ENCODE measurements around the gene NDUFB7. TPM values are rescaled to one million over a fixed set of nuclear protein-coding genes. Genes with fewer than 3 reads are reported as not detected.
A peak's percentile ranks its signal among the peaks of the same experiment; 100 is the strongest.
"Not testable (repeated sequence)": the region's sequence is repeated elsewhere in the genome, so short reads cannot be mapped to it uniquely, and the experiment has no call there.

NDUFB7 gene
- total RNA-seq, 1 donor from 2014 or later, result 529 TPM

- DNase-seq (ENCODE audit: missing footprints) (no peak), ATAC-seq (no peak)
- intact Hi-C loops (cut with DNase I), result no loop called here
These were observed 5.4 kb upstream of the NDUFB7 start for GRCh38 chr19:14577264-14577663.

GRCh38 chr19:14576363-14576762, 4.5 kb upstream of the NDUFB7 start:
- intact Hi-C loops (cut with DNase I), result no loop called here
- ATAC-seq, result no peak

GRCh38 chr19:14575428-14575980, 3.6 kb upstream of the NDUFB7 start:
- no peak for ATAC-seq
- intact Hi-C loops (cut with DNase I), result loop anchor here (2.0 kb wide), 1 partner anchor 313 kb away; no protein-coding TSS in a partner anchor
- DNase-seq (ENCODE audit: missing footprints), result no peak

More at GRCh38 chr19:14576363-14576762, 4.5 kb upstream of the NDUFB7 start:
- DNase-seq (ENCODE audit: missing footprints), result no peak

- no peak for ATAC-seq
- intact Hi-C loops (cut with DNase I), result loop anchor here (5.0 kb wide), 1 partner anchor 54 kb away; the partner anchor contains the start of gene DNAJB1
- DNase-seq (ENCODE audit: missing footprints), result no peak
These were observed 870 bp downstream of the NDUFB7 start for GRCh38 chr19:14570864-14571527.

GRCh38 chr19:14567079-14567478, 4.8 kb downstream of the NDUFB7 start:
- DNase-seq (ENCODE audit: missing footprints), result no peak
- ATAC-seq, result no peak
- intact Hi-C loops (cut with DNase I), result no loop called here

GRCh38 chr19:14566712-14567077, 5.2 kb downstream of the NDUFB7 start:
- ATAC-seq (no peak), DNase-seq (ENCODE audit: missing footprints) (no peak)
- intact Hi-C loops (cut with DNase I), result no loop called here

GRCh38 chr19:14565765-14566711, 5.8 kb downstream of the NDUFB7 start:
- DNase-seq (ENCODE audit: missing footprints) (no peak), ATAC-seq (no peak)
- intact Hi-C loops (cut with DNase I), result no loop called here

GRCh38 chr19:14565298-14565679, 6.6 kb downstream of the NDUFB7 start:
- ATAC-seq (no peak), DNase-seq (ENCODE audit: missing footprints) (no peak)
- intact Hi-C loops (cut with DNase I), result no loop called here

GRCh38 chr19:14564652-14565297, 7.1 kb downstream of the NDUFB7 start:
- DNase-seq (ENCODE audit: missing footprints); intact Hi-C loops (cut with DNase I); ATAC-seq: not testable (repeated sequence)

GRCh38 chr19:14563989-14564651, 7.7 kb downstream of the NDUFB7 start:
- peak; percentile 7 for ATAC-seq
- intact Hi-C loops (cut with DNase I), result no loop called here
- no peak for DNase-seq (ENCODE audit: missing footprints)

- DNase-seq (ENCODE audit: missing footprints) (no peak), ATAC-seq (no peak)
- intact Hi-C loops (cut with DNase I), result no loop called here
These were observed 8.3 kb downstream of the NDUFB7 start for GRCh38 chr19:14563590-14563926.

- no peak for DNase-seq (ENCODE audit: missing footprints)
- intact Hi-C loops (cut with DNase I), result no loop called here
- ATAC-seq, result no peak
These were observed 8.9 kb downstream of the NDUFB7 start for GRCh38 chr19:14562660-14563589.

- ATAC-seq, result peak; percentile 32
- no peak for DNase-seq (ENCODE audit: missing footprints)
These were observed 10.0 kb downstream of the NDUFB7 start for GRCh38 chr19:14561847-14562351.

GRCh38 chr19:14561249-14561648, 10.6 kb downstream of the NDUFB7 start:
- DNase-seq (ENCODE audit: missing footprints) (no peak), ATAC-seq (no peak)
- intact Hi-C loops (cut with DNase I), result no loop called here

More at GRCh38 chr19:14561847-14562351, 10.0 kb downstream of the NDUFB7 start:
- intact Hi-C loops (cut with DNase I), result no loop called here

GRCh38 chr19:14560776-14561108, 11.1 kb downstream of the NDUFB7 start:
- DNase-seq (ENCODE audit: missing footprints), result no peak
- intact Hi-C loops (cut with DNase I), result no loop called here
- ATAC-seq, result no peak

- no peak for DNase-seq (ENCODE audit: missing footprints)
- intact Hi-C loops (cut with DNase I), result no loop called here
- ATAC-seq, result peak; percentile 69
These were observed 11.7 kb downstream of the NDUFB7 start for GRCh38 chr19:14559916-14560775.
